Lung (tissue), 12 donors: ENCODE data around the gene ACTN3. TPM values are rescaled to one million over a fixed set of nuclear protein-coding genes. Genes with fewer than 3 reads are reported as not detected.

Experiments used
- ATAC-seq: fragments of 200-7000 bp; cut with Tn5 transposase; one replicate; pipeline ENCODE4 v1.9.1; 2020; ENCODE audit warnings: moderate number of reproducible peaks; ENCODE audit not compliant: insufficient read depth, low FRiP score
- DNase-seq, 3 donors: peaks; one replicate each; pipeline ENCODE4 v3.0.0-alpha.2; 2013 to 2017
- H3K27ac ChIP-seq, 2 donors: one replicate each; pipeline ENCODE4 v1.5.1; 2013; ENCODE audit warnings: mild to moderate bottlenecking in 2 of 2, moderate library complexity in 2 of 2, control low read depth in 1 of 2, inconsistent platforms in 1 of 2, low read depth in 1 of 2, low read length in 1 of 2
- H3K27me3 ChIP-seq, 3 donors: one replicate each; pipeline ENCODE4 v1.5.1; 2013; ENCODE audit warnings: low read length in 2 of 3; ENCODE audit not compliant: control insufficient read depth in 3 of 3, insufficient read depth in 3 of 3
- H3K36me3 ChIP-seq, 4 donors: one replicate each; pipeline ENCODE4 v1.5.1; 2013; ENCODE audit warnings: low read length in 4 of 4, mild to moderate bottlenecking in 1 of 4, moderate library complexity in 1 of 4; ENCODE audit not compliant: control insufficient read depth in 4 of 4, insufficient read depth in 4 of 4
- H3K4me1 ChIP-seq, 5 donors: one replicate each; pipeline ENCODE4 v1.5.1; 2013; ENCODE audit warnings: low read length in 5 of 5, mild to moderate bottlenecking in 2 of 5, moderate library complexity in 1 of 5; ENCODE audit not compliant: control insufficient read depth in 5 of 5, insufficient read depth in 5 of 5
- H3K4me3 ChIP-seq: one replicate; pipeline ENCODE4 v1.5.1; 2013; ENCODE audit warnings: mild to moderate bottlenecking, control low read depth, moderate library complexity
- H3K9ac ChIP-seq, 2 donors: one replicate each; pipeline ENCODE4 v1.5.1; 2013; ENCODE audit warnings: low read length in 2 of 2, control low read depth in 1 of 2; ENCODE audit not compliant: insufficient read depth in 1 of 2
- H3K9me3 ChIP-seq, 4 donors: one replicate each; pipeline ENCODE4 v1.5.1; 2013; ENCODE audit warnings: low read length in 3 of 4, mild to moderate bottlenecking in 1 of 4, moderate library complexity in 1 of 4; ENCODE audit not compliant: control insufficient read depth in 4 of 4, insufficient read depth in 3 of 4
- WGBS, 2 donors: extraction: QIAGEN DNeasy Blood & Tissue Kit; methylation state at CpG; one replicate each; pipeline ENCODE4 v1.1.7; 2013; 5-methylcytosine and 5-hydroxymethylcytosine counted together
- polyA plus RNA-seq, 2 donors: library from polyadenylated mRNA; stranded (reverse); fragments of 200-250 nt; gene quantifications; one replicate each; pipeline ENCODE4 v1.2.1, GENCODE V29; 2013
- total RNA-seq, 2 donors: library from RNA; depleted of rRNA in 1 of 2; stranded (reverse); fragments of >200 nt in 1 of 2; gene quantifications; one replicate each; pipeline ENCODE4 v1.2.1, GENCODE V29; 2014 to 2021
- TF ChIP-seq, protein P1 (sequence below): IDR thresholded peaks from 2 replicates; pipeline ENCODE4 v1.5.1; 2012; ENCODE audit warnings: mild to moderate bottlenecking; ENCODE audit errors: control extremely low read depth, extremely low read depth
- donor health status: control.
- donor health status: control.
- donor health status: Bipolar disorder and iron deficiency.
- donor health status: healthy.
- donor health status: DM: yes; HTN: yes; CAD: no.

Gene ACTN3
- total and polyA plus RNA-seq, 4 donors, result 0.04 to 0.15 (median 0.07) TPM; not detected in 1

DNA sequence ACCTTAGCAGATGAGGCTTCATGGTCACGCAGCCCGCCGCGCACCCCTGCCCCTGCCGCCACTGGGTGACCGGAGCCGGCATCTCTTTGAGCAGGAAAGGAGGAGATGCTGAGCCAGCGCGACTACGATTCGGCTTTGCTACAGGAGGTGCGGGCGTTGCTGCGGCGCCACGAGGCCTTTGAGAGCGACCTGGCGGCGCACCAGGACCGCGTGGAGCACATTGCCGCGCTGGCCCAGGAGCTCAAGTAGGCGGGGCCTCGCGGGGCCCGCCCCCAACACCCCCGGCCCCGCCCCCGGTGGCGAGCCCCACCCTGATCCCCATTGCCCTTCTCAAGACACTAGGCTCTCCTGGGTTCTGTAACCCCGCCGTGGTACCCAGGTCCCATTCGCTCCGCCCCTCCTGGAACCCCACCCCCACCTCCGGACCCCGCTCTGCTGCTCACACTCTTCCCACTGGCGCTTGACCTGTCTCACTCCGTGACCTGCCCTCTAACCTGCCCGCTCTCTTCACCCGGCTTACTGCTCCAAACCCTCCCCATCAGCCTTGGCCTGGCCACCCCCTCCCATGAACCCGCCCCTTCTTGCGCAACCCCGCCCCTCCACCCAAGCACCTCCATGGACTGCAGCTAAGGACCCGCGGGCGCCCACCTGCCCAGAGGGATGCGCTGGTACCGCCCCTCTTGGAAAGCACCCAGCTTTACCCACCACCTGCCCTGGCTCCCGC lies 12.6 kb downstream of the ACTN3 start:
- no peak overlapping the region for H3K27ac ChIP-seq
- no peaks in the 10 kb centered on the region for H3K36me3 ChIP-seq
- ATAC-seq, result peak; percentile 20
- H3K4me3 ChIP-seq, result no peak overlapping the region
- WGBS, 2 donors, result 13 to 21% methylated on average over 45 to 50 of the region's 50 CpGs
- H3K4me1 ChIP-seq, result peaks cover 0 to 4% (median 0%) of the 10 kb centered on the region in 5 donors
- H3K27me3 ChIP-seq, result peaks cover 0 to 15% (median 12%) of the 10 kb centered on the region in 3 donors
- H3K9ac ChIP-seq, result no peak overlapping the region
- DNase-seq, result peak in 1 of 3 donors; percentile 20
- H3K9me3 ChIP-seq, result no peaks in the 10 kb centered on the region
- TF ChIP-seq, protein P1, sequence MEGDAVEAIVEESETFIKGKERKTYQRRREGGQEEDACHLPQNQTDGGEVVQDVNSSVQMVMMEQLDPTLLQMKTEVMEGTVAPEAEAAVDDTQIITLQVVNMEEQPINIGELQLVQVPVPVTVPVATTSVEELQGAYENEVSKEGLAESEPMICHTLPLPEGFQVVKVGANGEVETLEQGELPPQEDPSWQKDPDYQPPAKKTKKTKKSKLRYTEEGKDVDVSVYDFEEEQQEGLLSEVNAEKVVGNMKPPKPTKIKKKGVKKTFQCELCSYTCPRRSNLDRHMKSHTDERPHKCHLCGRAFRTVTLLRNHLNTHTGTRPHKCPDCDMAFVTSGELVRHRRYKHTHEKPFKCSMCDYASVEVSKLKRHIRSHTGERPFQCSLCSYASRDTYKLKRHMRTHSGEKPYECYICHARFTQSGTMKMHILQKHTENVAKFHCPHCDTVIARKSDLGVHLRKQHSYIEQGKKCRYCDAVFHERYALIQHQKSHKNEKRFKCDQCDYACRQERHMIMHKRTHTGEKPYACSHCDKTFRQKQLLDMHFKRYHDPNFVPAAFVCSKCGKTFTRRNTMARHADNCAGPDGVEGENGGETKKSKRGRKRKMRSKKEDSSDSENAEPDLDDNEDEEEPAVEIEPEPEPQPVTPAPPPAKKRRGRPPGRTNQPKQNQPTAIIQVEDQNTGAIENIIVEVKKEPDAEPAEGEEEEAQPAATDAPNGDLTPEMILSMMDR, result no peak

- TF ChIP-seq, protein P1, result no peak
- no peak for DNase-seq
- no peak for ATAC-seq
- H3K27ac ChIP-seq, result no peak overlapping the region
- no peak overlapping the region for H3K4me3 ChIP-seq
- H3K4me1 ChIP-seq, result peaks cover 0 to 4% (median 0%) of the 10 kb centered on the region in 5 donors
- H3K9ac ChIP-seq, result no peak overlapping the region
- no peaks in the 10 kb centered on the region for H3K9me3 ChIP-seq
- H3K27me3 ChIP-seq, result peaks cover 0 to 15% (median 12%) of the 10 kb centered on the region in 3 donors
- WGBS, 2 donors, result 82 to 84% methylated on average over 25 to 27 of the region's 27 CpGs
- H3K36me3 ChIP-seq, result no peaks in the 10 kb centered on the region
Observed at GRCh38 chr11:66559866-66560676, 13.4 kb downstream of the ACTN3 start.

DNA sequence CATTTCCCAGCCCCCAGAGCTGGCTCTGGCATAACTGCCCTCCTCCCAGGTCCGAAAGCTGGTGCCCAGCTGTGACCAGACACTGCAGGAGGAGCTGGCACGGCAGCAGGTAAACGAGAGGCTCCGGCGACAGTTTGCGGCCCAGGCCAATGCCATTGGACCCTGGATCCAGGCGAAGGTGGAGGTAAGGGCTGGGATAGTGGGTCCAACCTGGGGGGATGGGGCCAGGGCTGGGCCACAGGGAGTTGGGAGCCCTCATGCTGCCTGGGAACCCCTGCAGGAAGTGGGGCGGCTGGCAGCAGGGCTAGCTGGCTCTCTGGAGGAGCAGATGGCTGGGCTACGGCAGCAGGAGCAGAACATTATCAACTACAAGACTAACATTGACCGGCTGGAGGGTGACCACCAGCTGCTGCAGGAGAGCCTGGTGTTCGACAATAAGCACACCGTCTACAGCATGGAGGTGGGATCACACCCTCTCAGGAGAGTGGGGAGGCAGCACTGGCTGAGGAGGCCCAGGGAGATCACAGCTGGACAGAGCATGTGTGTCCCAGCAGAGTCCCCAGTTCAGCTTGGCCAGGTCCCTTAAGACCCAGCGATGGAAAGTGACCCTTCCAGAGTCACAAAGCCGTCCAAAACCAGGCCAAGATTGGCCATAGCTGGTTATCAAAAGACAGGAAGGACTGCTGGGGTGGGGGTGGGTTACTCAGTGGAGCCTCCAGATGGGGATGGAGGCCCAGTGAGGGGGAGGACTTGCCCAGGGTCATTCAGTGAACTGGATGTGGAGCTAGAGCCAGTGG lies 14.7 kb downstream of the ACTN3 start:
- TF ChIP-seq, protein P1, result no peak
- H3K27me3 ChIP-seq, result peaks cover 0 to 15% (median 12%) of the 10 kb centered on the region in 3 donors
- H3K27ac ChIP-seq, result no peak overlapping the region
- H3K4me3 ChIP-seq, result no peak overlapping the region
- no peak overlapping the region for H3K9ac ChIP-seq
- H3K36me3 ChIP-seq, result no peaks in the 10 kb centered on the region
- no peaks in the 10 kb centered on the region for H3K9me3 ChIP-seq
- ATAC-seq (no peak), DNase-seq (no peak)
- WGBS, 2 donors, result 84 to 92% methylated on average over 14 of the region's 14 CpGs
- H3K4me1 ChIP-seq, result peaks cover 0 to 4% (median 0%) of the 10 kb centered on the region in 5 donors
